GM18907 (cell line): ENCODE data around the gene NUDT14.

Source experiments
- ATAC-seq: cut with Tn5 transposase; IDR thresholded peaks from one replicate; pipeline ENCODE4 v1.9.1; 2021; ENCODE audit warnings: mild to moderate bottlenecking, moderate library complexity; ENCODE audit not compliant: unreplicated experiment

Gene NUDT14

GRCh38 chr14:105161309-105161708 lies 19.8 kb downstream of the NUDT14 start:
- ATAC-seq = no peak

- ATAC-seq = no peak
These were observed 20.3 kb downstream of the NUDT14 start for GRCh38 chr14:105160776-105161175.

GRCh38 chr14:105159344-105159743 lies 21.8 kb downstream of the NUDT14 start:
- ATAC-seq = no peak

- ATAC-seq = no peak
These were observed 22.3 kb downstream of the NUDT14 start for GRCh38 chr14:105158794-105159193.

- ATAC-seq = no peak
These were observed 23.2 kb downstream of the NUDT14 start for GRCh38 chr14:105157872-105158271.

GRCh38 chr14:105156414-105157375 lies 24.4 kb downstream of the NUDT14 start:
- ATAC-seq = no peak

- ATAC-seq = no peak
These were observed 25.3 kb downstream of the NUDT14 start for GRCh38 chr14:105155681-105156413.

GRCh38 chr14:105155071-105155651 lies 26.0 kb downstream of the NUDT14 start:
- ATAC-seq = no peak

GRCh38 chr14:105154476-105154871 lies 26.6 kb downstream of the NUDT14 start:
- ATAC-seq = no peak

- no peak for ATAC-seq
These were observed 27.2 kb downstream of the NUDT14 start for GRCh38 chr14:105153739-105154475.

GRCh38 chr14:105153331-105153731 lies 27.8 kb downstream of the NUDT14 start:
- ATAC-seq = no peak

- no peak for ATAC-seq
These were observed 28.3 kb downstream of the NUDT14 start for GRCh38 chr14:105152794-105153241.

- ATAC-seq = no peak
These were observed 29.0 kb downstream of the NUDT14 start for GRCh38 chr14:105151838-105152793.

- no peak for ATAC-seq
These were observed 29.9 kb downstream of the NUDT14 start for GRCh38 chr14:105151084-105151837.

GRCh38 chr14:105150368-105151083 lies 30.6 kb downstream of the NUDT14 start:
- no peak for ATAC-seq

GRCh38 chr14:105150026-105150367 lies 31.1 kb downstream of the NUDT14 start:
- no peak for ATAC-seq

GRCh38 chr14:105149146-105149781 lies 31.8 kb downstream of the NUDT14 start:
- no peak for ATAC-seq

GRCh38 chr14:105148604-105149145 lies 32.4 kb downstream of the NUDT14 start:
- no peak for ATAC-seq
